Keratinocyte (primary cell): ENCODE results near the gene OR8G5. TPM values are rescaled to one million over a fixed set of nuclear protein-coding genes. Genes with fewer than 3 reads are reported as not detected.

Source experiments
- DNase-seq: peaks from one replicate; pipeline ENCODE4 v3.0.0-alpha.2; 2011; ENCODE audit warnings: low read depth, missing footprints, low spot score
- FAIRE-seq: peaks from 2 replicates; lab custom pipeline; 2011; peaks lifted over from hg19 to GRCh38; lab: Jason Lieb, UNC
- H2AFZ ChIP-seq: 2 replicates; pipeline ENCODE4 v1.6.0; 2012; ENCODE audit warnings: low read length, control low read depth, inconsistent platforms; ENCODE audit not compliant: control insufficient read depth
- H3K27ac ChIP-seq: 2 replicates; pipeline ENCODE4 v1.5.1; 2011; ENCODE audit warnings: low read length; ENCODE audit not compliant: control insufficient read depth, insufficient read depth
- H3K27me3 ChIP-seq: 3 replicates; pipeline ENCODE4 v1.6.0; 2011; ENCODE audit warnings: low read length; ENCODE audit not compliant: control insufficient read depth, insufficient read depth; ENCODE audit errors: extremely low read depth
- H3K36me3 ChIP-seq, 2 experiments: 2 replicates in 1 of 2; 3 replicates in 1 of 2; pipeline ENCODE4 v1.5.1; 2011; ENCODE audit warnings: low read length in 2 of 2, mild to moderate bottlenecking in 1 of 2; ENCODE audit not compliant: control insufficient read depth in 2 of 2, insufficient read depth in 2 of 2; ENCODE audit errors: extremely low read depth in 1 of 2
- H3K4me1 ChIP-seq: 3 replicates; pipeline ENCODE4 v1.5.1; 2011; ENCODE audit warnings: low read length; ENCODE audit not compliant: control insufficient read depth, insufficient read depth; ENCODE audit errors: extremely low read depth
- H3K4me2 ChIP-seq: 3 replicates; pipeline ENCODE4 v1.6.0; 2011; ENCODE audit warnings: low read depth, low read length; ENCODE audit not compliant: control insufficient read depth, insufficient read depth; ENCODE audit errors: extremely low read depth
- H3K4me3 ChIP-seq, 3 experiments: fragments of 200-600 bp in 1 of 3; sonication (generic) in 1 of 3; 2 replicates in 2 of 3; 3 replicates in 1 of 3; pipeline ENCODE4 v1.5.1; 2011 to 2016; ENCODE audit warnings: low read length in 3 of 3, mild to moderate bottlenecking in 3 of 3, control low read depth in 2 of 3, inconsistent platforms in 1 of 3, low read depth in 1 of 3, mixed read lengths in 1 of 3, mixed run types in 1 of 3, moderate library complexity in 1 of 3; ENCODE audit not compliant: control insufficient read depth in 2 of 3, insufficient read depth in 2 of 3; ENCODE audit errors: extremely low read depth in 1 of 3
- H3K79me2 ChIP-seq: 2 replicates; pipeline ENCODE4 v1.6.0; 2012; ENCODE audit warnings: low read length; ENCODE audit not compliant: control insufficient read depth, insufficient read depth
- H3K9ac ChIP-seq: 3 replicates; pipeline ENCODE4 v1.6.0; 2011; ENCODE audit warnings: low read length; ENCODE audit not compliant: control insufficient read depth, insufficient read depth; ENCODE audit errors: extremely low read depth
- H3K9me1 ChIP-seq: 3 replicates; pipeline ENCODE4 v1.6.0; 2011; ENCODE audit warnings: low read length; ENCODE audit not compliant: control insufficient read depth, insufficient read depth; ENCODE audit errors: extremely low read depth
- H3K9me3 ChIP-seq: 2 replicates; pipeline ENCODE4 v1.5.1; 2012; ENCODE audit warnings: low read depth, low read length; ENCODE audit not compliant: control insufficient read depth
- H4K20me1 ChIP-seq: 3 replicates; pipeline ENCODE4 v1.6.0; 2011; ENCODE audit warnings: low read length; ENCODE audit not compliant: control insufficient read depth, insufficient read depth; ENCODE audit errors: extremely low read depth
- EZH2 ChIP-seq: IDR thresholded peaks from one replicate; pipeline ENCODE4 v1.6.1; 2012; ENCODE audit warnings: inconsistent platforms, mild to moderate bottlenecking, low read length, moderate library complexity
- dilution Hi-C: fragments of 300-500 bp; cut with MboI; formaldehyde crosslinking; loops from one replicate; pipeline ENCODE4 v1.7.0; 2020; ENCODE audit warnings: low sequenced_read_pairs; ENCODE audit not compliant: extremely low pct_ligation_motif_present
- polyA plus RNA-seq, 5 experiments: library from polyadenylated mRNA; depleted of rRNA in 3 of 5; stranded (reverse) in 3 of 5; stranded (forward) in 1 of 5; unstranded in 1 of 5; fragments of >200 nt; gene quantifications; 1 replicate in 1 of 5; 2 replicates in 3 of 5; 3 replicates in 1 of 5; pipeline versions ENCODE4 v1.2.1 to v1.2.3, GENCODE V29; 2011 to 2012; ENCODE audit warnings: missing spikeins in 2 of 5, low read depth in 1 of 5, low replicate concordance in 1 of 5
- TF ChIP-seq, protein P1 (sequence below), 3 experiments: IDR thresholded peaks in 1 of 3; conservative IDR thresholded peaks in 1 of 3; optimal IDR thresholded peaks in 1 of 3; 2 replicates in 2 of 3; 3 replicates in 1 of 3; pipeline versions ENCODE3 to v1.5.1; 2011; ENCODE audit warnings: low read length in 3 of 3, mild to moderate bottlenecking in 3 of 3, moderate library complexity in 2 of 3, control low read depth in 1 of 3, inconsistent platforms in 1 of 3; ENCODE audit not compliant: insufficient read depth in 2 of 3; ENCODE audit errors: extremely low read depth in 1 of 3

Gene OR8G5
- polyA plus RNA-seq, 1 donor (not counting 4 experiments of a cell fraction or from before 2014, with no cell fraction given) = not detected

DNA sequence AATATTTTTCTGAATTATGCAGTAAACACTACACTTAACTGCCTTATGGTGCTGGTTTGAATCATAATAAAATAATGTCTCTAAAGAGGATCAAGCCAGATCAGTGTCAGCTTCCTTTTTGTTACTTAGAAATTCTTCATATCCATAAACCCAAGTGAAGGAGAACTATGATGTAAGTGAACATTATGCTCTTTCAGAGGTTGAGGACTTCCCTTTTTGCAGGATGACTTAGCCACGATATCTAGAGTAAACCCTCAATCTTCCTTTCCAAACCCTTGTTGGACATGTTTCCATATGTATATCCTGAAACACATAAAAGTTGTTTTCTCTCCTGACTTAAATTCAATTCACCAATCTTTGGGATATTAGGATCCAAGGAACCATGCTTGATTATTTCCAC lies 38.5 kb downstream of the OR8G5 start:
- Histone ChIP-seq H3K4me2 (no peak overlapping the region), H4K20me1 (no peaks in the 10 kb centered on the region)
- no peak for FAIRE-seq

DNA sequence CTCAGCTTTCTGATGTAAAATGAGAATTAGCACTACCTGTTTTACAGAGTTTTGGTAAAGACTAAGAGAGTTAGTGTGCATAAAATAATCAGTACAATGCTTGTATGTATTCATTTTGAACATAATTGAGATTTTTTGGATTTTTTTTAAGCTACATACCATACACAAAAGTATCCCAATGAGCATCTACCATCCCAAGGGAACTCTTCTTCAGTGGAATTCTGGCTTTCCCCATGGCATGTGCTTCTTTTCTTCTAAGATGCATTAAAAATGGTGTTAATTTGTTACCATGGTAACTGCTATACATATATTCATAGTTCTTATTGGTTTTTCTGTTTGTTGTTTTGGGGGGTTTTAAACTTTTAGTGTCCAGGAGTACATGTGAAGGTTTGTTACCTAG lies 39.8 kb downstream of the OR8G5 start:
- H3K4me1 ChIP-seq = no peaks in the 10 kb centered on the region
- no peak overlapping the region for H3K9ac ChIP-seq
- no peak for DNase-seq
- no peak for FAIRE-seq
- H3K9me1 ChIP-seq = no peaks in the 10 kb centered on the region
- H3K27ac ChIP-seq = no peak overlapping the region
- H4K20me1 ChIP-seq = no peaks in the 10 kb centered on the region
- H3K79me2 ChIP-seq = no peaks in the 10 kb centered on the region
- H3K9me3 ChIP-seq = no peaks in the 10 kb centered on the region
- H3K27me3 ChIP-seq = no peaks in the 10 kb centered on the region
- dilution Hi-C loops = no loop called here
- H3K4me2 ChIP-seq = no peak overlapping the region
- H2AFZ ChIP-seq = no peak overlapping the region
- TF ChIP-seq, protein P1, sequence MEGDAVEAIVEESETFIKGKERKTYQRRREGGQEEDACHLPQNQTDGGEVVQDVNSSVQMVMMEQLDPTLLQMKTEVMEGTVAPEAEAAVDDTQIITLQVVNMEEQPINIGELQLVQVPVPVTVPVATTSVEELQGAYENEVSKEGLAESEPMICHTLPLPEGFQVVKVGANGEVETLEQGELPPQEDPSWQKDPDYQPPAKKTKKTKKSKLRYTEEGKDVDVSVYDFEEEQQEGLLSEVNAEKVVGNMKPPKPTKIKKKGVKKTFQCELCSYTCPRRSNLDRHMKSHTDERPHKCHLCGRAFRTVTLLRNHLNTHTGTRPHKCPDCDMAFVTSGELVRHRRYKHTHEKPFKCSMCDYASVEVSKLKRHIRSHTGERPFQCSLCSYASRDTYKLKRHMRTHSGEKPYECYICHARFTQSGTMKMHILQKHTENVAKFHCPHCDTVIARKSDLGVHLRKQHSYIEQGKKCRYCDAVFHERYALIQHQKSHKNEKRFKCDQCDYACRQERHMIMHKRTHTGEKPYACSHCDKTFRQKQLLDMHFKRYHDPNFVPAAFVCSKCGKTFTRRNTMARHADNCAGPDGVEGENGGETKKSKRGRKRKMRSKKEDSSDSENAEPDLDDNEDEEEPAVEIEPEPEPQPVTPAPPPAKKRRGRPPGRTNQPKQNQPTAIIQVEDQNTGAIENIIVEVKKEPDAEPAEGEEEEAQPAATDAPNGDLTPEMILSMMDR (optimal IDR thresholded peaks at IDR 0.05 in 1 of 3, IDR thresholded peaks at IDR 0.05 in 1 of 3, conservative IDR thresholded peaks at IDR 0.05 in 1 of 3; ENCODE audit: extremely low read depth in 1 of 3, insufficient read depth in 2 of 3, low read length in 3 of 3) = no peak
- no peak for TF ChIP-seq EZH2
- H3K4me3 ChIP-seq = no peak overlapping the region
- H3K36me3 ChIP-seq = no peaks in the 10 kb centered on the region

More for the DNA sequence above, 38.5 kb downstream of the OR8G5 start:
- no peak for DNase-seq
- Histone ChIP-seq H3K27me3 (no peaks in the 10 kb centered on the region), H3K27ac (no peak overlapping the region), H3K4me1 (no peaks in the 10 kb centered on the region), H3K4me3 (no peak overlapping the region), H3K9ac (no peak overlapping the region), H3K9me3 (no peaks in the 10 kb centered on the region), H3K9me1 (no peaks in the 10 kb centered on the region), H2AFZ (no peak overlapping the region), H3K36me3 (no peaks in the 10 kb centered on the region), H3K79me2 (no peaks in the 10 kb centered on the region)
- TF ChIP-seq EZH2 = no peak
- TF ChIP-seq, protein P1 (optimal IDR thresholded peaks at IDR 0.05 in 1 of 3, IDR thresholded peaks at IDR 0.05 in 1 of 3, conservative IDR thresholded peaks at IDR 0.05 in 1 of 3; ENCODE audit: extremely low read depth in 1 of 3, insufficient read depth in 2 of 3, low read length in 3 of 3) = no peak
- dilution Hi-C loops = no loop called here
